Heart left ventricle (tissue), 13 donors: Measurements from ENCODE around the gene MATN1.

Experiments
- POLR2A ChIP-seq, 2 donors: fragments of 450-650 bp; IDR thresholded peaks; one replicate each; pipeline ENCODE4 v1.6.1; 2017; ENCODE audit warnings: antibody characterized with exemption in 2 of 2, mild to moderate bottlenecking in 2 of 2, moderate library complexity in 2 of 2
- TF ChIP-seq, protein P1 (sequence below), 12 donors: fragments of 200-600 bp; sonication (generic) in 4 of 12; IDR thresholded peaks; one replicate each; pipeline versions ENCODE4 v1.5.0 to v1.8.0; 2018 to 2022; ENCODE audit warnings: antibody characterized with exemption in 12 of 12, mild to moderate bottlenecking in 5 of 12
- donor health status: ischemic (EF 13 %, LVEDD 7.1; RV severe dilation, severe dysfunction).
- donor health status: DM: no; HTN: yes; CAD: no.
- donor health status: DM: no; HTN: no; CAD: no.
- donor health status: ischemic (EF 25% LVEDD 6.9; RV normal size, moderate dysfunction).
- donor health status: ischemic (EF 25% LVEDD 5.7; RV mildly dilated, moderate dysfunction).
- donor health status: ischemic (EF 35%, LVEDD 5.7; RV mildly dilated, moderate dysfunction).
- donor health status: nonischemic (EF 11% LVEDD 7.7; RV severe dilation, severe dysfunction).
- donor health status: DM: yes; HTN: yes; CAD: no.
- donor health status: PGD.
- donor health status: ischemic (EF 29% LVEDD 5.4; RV normal size, mild dysfunction).
- donor health status: nonischemic (EF 23%, LVEDD 6.1; RV moderate dilation, normal function).

DNA sequence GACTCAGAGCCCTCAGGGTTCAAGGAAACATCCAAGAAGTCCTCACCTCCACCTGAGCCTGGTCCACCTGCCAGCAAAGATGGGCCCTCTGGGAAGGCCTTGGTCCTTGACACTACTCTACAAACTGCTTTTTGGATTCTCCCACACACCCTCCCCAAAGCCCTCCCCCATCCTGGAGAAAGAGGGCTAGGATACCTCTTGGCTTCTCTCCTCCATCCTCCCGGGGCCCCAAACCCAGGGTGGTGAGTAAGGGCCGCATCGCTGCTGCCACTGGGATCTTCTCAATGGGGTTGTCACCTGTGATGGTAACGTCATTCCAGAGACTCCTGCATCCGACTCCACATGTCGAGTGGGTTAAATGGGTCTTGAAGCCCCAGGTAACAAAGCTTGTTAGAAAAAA lies 26.6 kb downstream of the MATN1 start:
- TF ChIP-seq, protein P1, sequence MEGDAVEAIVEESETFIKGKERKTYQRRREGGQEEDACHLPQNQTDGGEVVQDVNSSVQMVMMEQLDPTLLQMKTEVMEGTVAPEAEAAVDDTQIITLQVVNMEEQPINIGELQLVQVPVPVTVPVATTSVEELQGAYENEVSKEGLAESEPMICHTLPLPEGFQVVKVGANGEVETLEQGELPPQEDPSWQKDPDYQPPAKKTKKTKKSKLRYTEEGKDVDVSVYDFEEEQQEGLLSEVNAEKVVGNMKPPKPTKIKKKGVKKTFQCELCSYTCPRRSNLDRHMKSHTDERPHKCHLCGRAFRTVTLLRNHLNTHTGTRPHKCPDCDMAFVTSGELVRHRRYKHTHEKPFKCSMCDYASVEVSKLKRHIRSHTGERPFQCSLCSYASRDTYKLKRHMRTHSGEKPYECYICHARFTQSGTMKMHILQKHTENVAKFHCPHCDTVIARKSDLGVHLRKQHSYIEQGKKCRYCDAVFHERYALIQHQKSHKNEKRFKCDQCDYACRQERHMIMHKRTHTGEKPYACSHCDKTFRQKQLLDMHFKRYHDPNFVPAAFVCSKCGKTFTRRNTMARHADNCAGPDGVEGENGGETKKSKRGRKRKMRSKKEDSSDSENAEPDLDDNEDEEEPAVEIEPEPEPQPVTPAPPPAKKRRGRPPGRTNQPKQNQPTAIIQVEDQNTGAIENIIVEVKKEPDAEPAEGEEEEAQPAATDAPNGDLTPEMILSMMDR (IDR thresholded peaks at IDR 0.05), result no peak
- no peak for TF ChIP-seq POLR2A (IDR thresholded peaks at IDR 0.05)
